Transverse colon (tissue), 4 donors: ENCODE results near the gene AP1M1. TPM values are rescaled to one million over a fixed set of nuclear protein-coding genes. Genes with fewer than 3 reads are reported as not detected.
A peak's percentile ranks its signal among the peaks of the same experiment; 100 is the strongest.

Experiments
- DNase-seq: peaks from one replicate; pipeline ENCODE4 v3.0.0-alpha.2; 2019
- H3K27ac ChIP-seq, 4 donors: fragments of 200-600 bp; sonication (generic); 2 replicates each; pipeline ENCODE4 v1.5.1; 2016 to 2018; ENCODE audit warnings: inconsistent platforms in 4 of 4
- H3K27me3 ChIP-seq: fragments of 200-600 bp; sonication (generic); 2 replicates; pipeline ENCODE4 v1.5.1; 2017; ENCODE audit warnings: inconsistent platforms
- H3K36me3 ChIP-seq, 4 donors: fragments of 200-600 bp; sonication (generic); 2 replicates each; pipeline ENCODE4 v1.5.1; 2017 to 2019; ENCODE audit warnings: inconsistent platforms in 4 of 4
- H3K4me1 ChIP-seq, 4 donors: fragments of 200-600 bp; sonication (generic); 2 replicates each; pipeline ENCODE4 v1.5.1; 2017 to 2020; ENCODE audit warnings: inconsistent platforms in 4 of 4
- H3K4me3 ChIP-seq, 4 donors: fragments of 200-600 bp; sonication (generic); 1 replicate in 1 of 4; 2 replicates in 3 of 4; pipeline versions ENCODE4 v1.5.1 to v1.6.1; 2017 to 2019; ENCODE audit warnings: inconsistent platforms in 4 of 4
- H3K9me3 ChIP-seq, 2 donors: fragments of 200-600 bp; sonication (generic); 2 replicates each; pipeline ENCODE4 v1.5.1; 2017 to 2019; ENCODE audit warnings: inconsistent platforms in 2 of 2
- CTCF ChIP-seq, 5 experiments: fragments of 200-600 bp in 3 of 5; fragments of 450-650 bp in 2 of 5; sonication (generic) in 3 of 5; IDR thresholded peaks; 1 replicate in 2 of 5; 2 replicates in 3 of 5; pipeline ENCODE4 v1.5.1; 2016 to 2017; ENCODE audit warnings: antibody characterized with exemption in 5 of 5, inconsistent platforms in 3 of 5, mild to moderate bottlenecking in 2 of 5, moderate library complexity in 1 of 5
- EP300 ChIP-seq: sonication (generic); formaldehyde crosslinking; IDR thresholded peaks from one replicate; pipeline ENCODE4 v1.6.1; 2017; ENCODE audit warnings: antibody characterized with exemption, low read depth
- POLR2A ChIP-seq: fragments of 450-650 bp; IDR thresholded peaks from one replicate; pipeline ENCODE4 v1.6.1; 2016; ENCODE audit warnings: antibody characterized with exemption, mild to moderate bottlenecking, moderate library complexity
- POLR2AphosphoS5 ChIP-seq, 3 donors: sonication (generic); formaldehyde crosslinking; IDR thresholded peaks; one replicate each; pipeline ENCODE4 v1.6.1; 2016; ENCODE audit warnings: antibody characterized with exemption in 3 of 3
- WGBS, 2 donors: methylation state at CpG; one replicate each; pipeline ENCODE4 v1.1.5; 2018; ENCODE audit warnings: low coverage in 1 of 2; 5-methylcytosine and 5-hydroxymethylcytosine counted together
- in situ Hi-C, 4 donors: fragments of 200-750 bp; cut with MboI; loops; one replicate each; pipeline versions ENCODE4 v1.15.0 to v1.15.1; 2017; ENCODE audit warnings: low sequenced_read_pairs in 3 of 4, low pct_ligation_motif_present in 1 of 4, low pct_unique_long_range_greater_than_20kb in 1 of 4
- intact Hi-C: fragments of 100-400 bp; cut with DNase I; formaldehyde crosslinking; loops from one replicate; pipeline ENCODE4 v1.15.1; 2023; ENCODE audit warnings: low total_unique reads
- total RNA-seq, 4 donors: library from RNA; depleted of rRNA; stranded (reverse); fragments of >200 nt; gene quantifications; one replicate each; pipeline ENCODE4 v1.1.0, GENCODE V29; 2016

Gene AP1M1
- total RNA-seq, 4 donors from 2014 or later = 15.1 to 41.8 (median 35.0) TPM

GRCh38 chr19:16248380-16249023 is 50.8 kb downstream of the AP1M1 start:
- in situ Hi-C loops = loop anchor here (5.0 to 10.0 kb wide), 3 partner anchors 134 to 139 kb away; no protein-coding TSS in a partner anchor
- Histone ChIP-seq H3K4me3 (no peak overlapping the region), H3K27ac (no peak overlapping the region), H3K36me3 (no peaks in the 10 kb centered on the region), H3K4me1 (peaks cover 1 to 4% (median 2%) of the 10 kb centered on the region in 4 donors), H3K9me3 (no peaks in the 10 kb centered on the region), H3K27me3 (peaks cover 8% of the 10 kb centered on the region)
- intact Hi-C loops = loop anchor here (2.0 kb wide), 1 partner anchor 134 kb away; no protein-coding TSS in a partner anchor
- DNase-seq = no peak
- WGBS, 2 donors = 64% methylated on average over 7 of the region's 7 CpGs; no CpG with 5 or more reads in 1 of the 2 donors
- TF ChIP-seq POLR2A (no peak), EP300 (no peak), POLR2AphosphoS5 (IDR thresholded peaks at IDR 0.05) (no peak), CTCF (IDR thresholded peaks at IDR 0.05) (no peak)

DNA sequence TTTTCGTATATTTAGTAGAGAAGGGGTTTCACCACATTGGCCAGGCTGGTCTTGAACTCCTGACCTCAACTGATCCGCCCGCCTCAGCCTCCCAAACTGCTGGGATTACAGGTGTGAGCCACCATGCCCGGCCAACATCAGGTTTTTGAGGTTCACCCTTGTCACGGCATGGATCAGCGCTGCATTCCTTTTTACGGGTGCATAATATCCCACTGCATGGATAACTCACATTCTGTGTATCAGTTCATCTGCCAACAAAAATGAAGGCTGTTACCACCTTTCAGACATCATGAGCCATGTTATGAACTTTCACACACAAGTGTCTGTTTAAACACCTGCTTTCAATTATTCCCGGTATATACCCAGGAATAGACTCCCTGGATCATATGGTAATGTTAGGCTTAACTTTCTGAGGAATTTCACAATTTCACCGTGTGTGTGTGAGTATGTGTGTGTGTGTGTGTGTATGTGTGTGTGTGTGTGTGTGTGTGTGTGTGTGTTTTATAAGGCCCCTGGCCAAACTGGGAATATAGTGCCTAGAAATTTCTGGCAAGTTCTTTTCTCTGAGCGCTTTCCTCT is 52.2 kb downstream of the AP1M1 start:
- Histone ChIP-seq H3K4me3 (no peak overlapping the region), H3K36me3 (no peaks in the 10 kb centered on the region), H3K27me3 (peaks cover 8% of the 10 kb centered on the region), H3K9me3 (no peaks in the 10 kb centered on the region), H3K4me1 (peaks cover 3 to 8% (median 5%) of the 10 kb centered on the region in 4 donors), H3K27ac (no peak overlapping the region)
- in situ Hi-C loops (loop anchor here (5.0 to 10.0 kb wide), 3 partner anchors 132 to 137 kb away; no protein-coding TSS in a partner anchor), intact Hi-C loops (loop anchor here (2.0 kb wide), 1 partner anchor 133 kb away; no protein-coding TSS in a partner anchor)
- no peak for TF ChIP-seq CTCF (IDR thresholded peaks at IDR 0.05)
- TF ChIP-seq POLR2AphosphoS5 (IDR thresholded peaks at IDR 0.05) = no peak
- TF ChIP-seq POLR2A = no peak
- no peak for TF ChIP-seq EP300
- DNase-seq = no peak
- 80% methylated on average over 10 of the region's 10 CpGs; no CpG with 5 or more reads in 1 of the 2 donors for WGBS, 2 donors

DNA sequence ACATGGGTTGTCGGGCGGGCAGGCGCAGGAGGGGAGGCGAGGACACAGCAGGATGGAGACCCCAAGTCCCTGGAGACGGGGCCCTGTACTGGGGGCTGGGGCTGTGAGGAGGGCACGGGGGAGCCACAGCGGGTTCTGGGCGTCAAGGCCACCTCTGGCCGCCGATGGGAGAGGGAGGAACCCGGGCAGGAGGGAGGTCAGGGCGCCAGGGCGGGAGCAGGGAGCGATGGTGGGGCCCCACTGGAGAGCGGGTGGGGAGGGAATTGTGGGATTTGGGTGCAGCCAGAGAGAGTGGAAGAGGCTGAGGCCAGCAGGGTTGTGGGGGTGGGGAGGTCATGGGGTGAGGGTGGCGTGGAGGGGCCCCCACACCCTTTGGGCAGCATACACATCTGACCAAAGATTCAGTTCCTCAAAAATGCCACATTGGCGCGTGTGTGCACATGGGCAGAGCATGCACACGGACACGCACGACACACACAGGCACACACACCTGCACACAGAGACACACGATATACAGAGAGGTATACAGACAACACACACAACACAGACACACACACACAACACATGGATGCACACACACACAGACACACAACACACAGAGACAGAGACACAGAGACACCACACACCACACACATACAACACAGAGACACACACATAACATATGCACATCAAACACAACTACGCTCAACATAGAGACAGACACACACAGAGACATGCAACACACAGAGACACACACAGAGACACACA is 54.9 kb downstream of the AP1M1 start:
- peak; percentile 42 for DNase-seq
- WGBS, 2 donors = 85% methylated on average over 23 of the region's 23 CpGs; no CpG with 5 or more reads in 1 of the 2 donors
- Histone ChIP-seq H3K27ac (no peak overlapping the region), H3K27me3 (no peaks in the 10 kb centered on the region), H3K4me1 (peaks cover 3 to 8% (median 5%) of the 10 kb centered on the region in 4 donors), H3K36me3 (no peaks in the 10 kb centered on the region), H3K4me3 (no peak overlapping the region), H3K9me3 (no peaks in the 10 kb centered on the region)
- in situ Hi-C loops (no loop called here), intact Hi-C loops (no loop called here)
- TF ChIP-seq EP300 = no peak
- no peak for TF ChIP-seq POLR2A
- TF ChIP-seq POLR2AphosphoS5 (IDR thresholded peaks at IDR 0.05) = no peak
- no peak for TF ChIP-seq CTCF (IDR thresholded peaks at IDR 0.05)

- H3K27ac ChIP-seq = no peak overlapping the region
- H3K36me3 ChIP-seq = no peaks in the 10 kb centered on the region
- TF ChIP-seq POLR2A (no peak), POLR2AphosphoS5 (IDR thresholded peaks at IDR 0.05) (no peak), EP300 (no peak), CTCF (IDR thresholded peaks at IDR 0.05) (no peak)
- WGBS, 2 donors = 90 to 95% methylated on average over 3 to 6 of the region's 6 CpGs
- H3K4me3 ChIP-seq = no peak overlapping the region
- in situ Hi-C loops = no loop called here
- H3K27me3 ChIP-seq = no peaks in the 10 kb centered on the region
- intact Hi-C loops = no loop called here
- H3K4me1 ChIP-seq = peaks cover 3 to 13% (median 7%) of the 10 kb centered on the region in 4 donors
- H3K9me3 ChIP-seq = no peaks in the 10 kb centered on the region
- no peak for DNase-seq
Measured at GRCh38 chr19:16254851-16255408, 57.2 kb downstream of the AP1M1 start.
